CD4-positive, alpha-beta T cell treated with Interferon alpha-2 for 1 hour (primary cell): ENCODE results near the gene FANCI.

Experiments
- DNase-seq, 2 donors: peaks; one replicate each; pipeline ENCODE4 v3.0.0-alpha.2; 2020 to 2022

The FANCI gene

GRCh38 chr15:89334510-89335297, 90.9 kb downstream of the FANCI start, which contains the start of gene POLG:
Gene POLG (minus strand): TSS chr15:89334824. CDS start chr15:89333754, 1,070 bp downstream.
- peak; percentile 99 for DNase-seq

GRCh38 chr15:89335298-89336041, 91.7 kb downstream of the FANCI start:
- DNase-seq = peak; percentile 18 to 50

GRCh38 chr15:89338036-89338435, 94.3 kb downstream of the FANCI start:
- DNase-seq = no peak

DNA sequence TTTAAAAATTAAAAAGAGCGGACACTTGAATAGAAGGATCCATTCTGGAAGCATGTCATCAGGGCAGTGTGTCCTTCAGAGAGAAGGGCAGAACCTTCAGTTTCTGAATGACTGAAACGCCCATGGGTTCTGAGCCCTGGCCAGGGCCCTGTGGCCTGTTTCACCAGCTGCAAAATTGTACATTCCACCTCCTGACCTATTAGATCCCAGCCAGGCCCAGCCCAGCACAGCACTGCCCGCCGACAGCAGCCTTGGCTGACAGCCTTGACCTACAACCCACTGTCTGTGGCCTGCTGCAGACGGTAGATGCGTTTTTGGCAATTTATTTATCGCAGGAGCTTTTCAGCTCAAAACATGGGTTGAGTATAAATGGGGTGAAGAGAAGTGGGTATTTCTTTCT, 96.8 kb downstream of the FANCI start:
- DNase-seq = no peak

- no peak for DNase-seq
These were observed 97.7 kb downstream of the FANCI start for GRCh38 chr15:89341316-89342005.

DNA sequence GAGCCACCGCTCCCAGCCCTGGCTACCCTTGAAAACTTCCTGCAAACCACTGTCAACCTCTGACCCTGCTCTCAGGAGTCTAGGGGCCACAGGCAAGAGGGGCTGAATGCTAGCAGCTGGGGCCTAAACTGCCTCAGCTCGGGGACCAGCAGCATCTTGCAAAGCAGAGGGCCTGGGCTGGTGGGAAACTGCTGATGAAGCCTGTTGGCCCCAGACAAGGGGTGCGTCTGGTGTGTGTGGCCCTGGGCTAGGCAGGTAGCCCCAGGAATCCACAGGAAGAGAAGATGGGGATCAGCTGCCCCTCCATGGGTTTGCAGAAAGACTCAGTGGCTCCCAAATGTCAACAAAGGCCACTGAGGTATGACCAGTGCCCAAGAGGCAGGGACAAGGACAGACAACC, 99.1 kb downstream of the FANCI start:
- DNase-seq = no peak

DNA sequence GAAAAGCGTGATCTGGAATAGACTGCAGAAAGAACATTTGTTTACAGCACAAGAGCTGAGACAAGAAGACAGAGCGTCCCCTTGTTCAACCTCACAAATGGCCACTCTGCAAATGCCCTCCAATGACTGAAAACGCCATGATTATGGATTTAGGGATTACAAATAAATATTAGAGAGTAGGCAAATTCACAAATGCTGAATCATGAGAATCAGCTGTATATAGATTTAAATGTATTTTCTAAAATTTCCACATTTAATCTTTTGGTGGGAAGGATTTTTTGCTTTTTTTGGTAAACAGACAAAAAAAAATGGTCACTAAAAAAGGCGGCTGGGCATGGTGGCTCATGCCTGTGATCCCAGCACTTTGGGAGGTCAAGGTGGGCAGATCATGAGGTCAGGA, 101.5 kb downstream of the FANCI start:
- DNase-seq = no peak

DNA sequence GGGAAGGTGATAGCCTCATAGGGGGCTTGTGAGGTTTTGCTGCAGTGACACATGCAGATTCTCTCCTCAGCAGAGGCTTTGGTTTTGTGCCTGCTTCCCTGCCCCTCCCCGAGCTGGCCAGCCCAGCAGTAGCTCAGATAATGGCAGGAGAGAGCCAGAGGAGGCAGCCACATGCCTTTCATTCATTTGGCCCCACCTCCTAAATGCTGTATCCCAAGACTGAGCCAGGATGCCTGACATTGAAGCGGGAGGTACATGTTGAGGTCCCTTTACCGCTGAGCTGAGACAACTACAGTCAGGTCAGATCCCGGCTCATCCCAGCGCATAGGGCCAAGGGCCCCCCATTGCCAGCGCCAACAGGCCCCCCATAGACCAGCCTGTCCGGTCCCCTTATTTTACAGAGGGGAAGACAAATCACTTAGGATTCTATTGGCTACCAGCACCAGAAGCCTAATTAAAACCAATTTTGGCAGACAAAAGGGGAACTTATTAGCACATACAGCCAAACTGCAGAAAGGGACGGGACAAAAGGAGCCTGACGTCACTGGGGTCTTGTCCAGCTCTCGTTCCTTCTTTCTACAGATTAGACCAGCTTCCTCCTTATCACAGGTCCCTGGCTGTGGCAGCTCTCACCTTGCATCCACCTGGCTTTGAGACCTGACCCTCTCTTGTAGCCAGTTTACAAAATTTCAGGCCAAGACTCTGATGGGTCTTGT, 102.9 kb downstream of the FANCI start:
- no peak for DNase-seq

GRCh38 chr15:89349206-89349558, 105.4 kb downstream of the FANCI start:
- DNase-seq = no peak

DNA sequence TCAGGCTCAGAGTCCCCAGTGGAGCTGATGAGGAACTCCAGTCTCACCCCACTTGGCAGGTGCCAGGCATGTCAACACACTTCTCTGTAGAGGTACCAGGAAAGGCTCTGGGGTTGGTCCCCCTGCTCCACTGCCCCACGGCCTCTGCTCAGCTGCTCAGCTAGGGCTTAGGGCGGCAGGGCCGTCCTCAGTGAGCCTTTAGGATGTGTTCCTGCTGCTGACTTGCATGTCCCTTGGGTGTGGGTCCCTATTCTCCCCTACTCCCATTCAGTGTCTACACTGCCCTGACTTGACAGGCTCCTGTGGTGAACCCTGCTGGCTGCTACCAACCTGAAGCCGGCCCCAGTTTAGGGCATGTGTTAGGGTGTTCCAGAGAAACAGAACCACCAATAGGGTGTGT, 108.7 kb downstream of the FANCI start:
- no peak for DNase-seq

- no peak for DNase-seq
These were observed 110.2 kb downstream of the FANCI start for GRCh38 chr15:89353991-89354390.

DNA sequence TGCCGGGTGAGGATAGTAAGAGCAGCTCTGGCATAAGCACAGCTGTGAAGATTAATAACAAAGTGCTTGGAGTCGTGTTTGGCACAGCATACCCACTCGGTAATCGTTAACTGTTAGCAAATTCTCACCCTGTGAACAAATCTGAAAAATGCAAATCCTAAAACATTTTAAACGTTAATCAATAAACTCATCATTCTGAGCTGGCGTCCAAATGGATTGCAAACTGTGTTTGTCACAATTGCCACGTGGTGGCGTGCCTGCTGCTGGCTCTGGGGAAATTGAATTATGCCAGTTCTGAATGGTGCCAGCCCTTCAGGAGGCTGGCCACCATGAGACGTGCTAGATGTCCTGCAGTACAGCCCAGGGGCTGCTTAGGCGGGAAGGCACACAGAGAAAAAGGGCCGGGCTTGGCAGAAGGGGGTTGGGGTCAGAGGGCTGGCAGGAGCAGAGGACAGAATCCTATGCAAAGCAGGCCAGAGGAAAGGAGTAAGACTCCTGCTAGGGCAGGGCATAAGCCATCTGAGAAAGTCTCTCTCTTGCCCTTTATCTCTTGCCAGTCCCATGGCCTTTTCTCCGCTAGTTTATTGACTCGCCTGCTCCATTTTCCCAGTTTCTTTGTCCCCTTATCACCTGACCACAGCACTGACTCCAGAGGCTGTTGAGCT, 113.0 kb downstream of the FANCI start:
- DNase-seq = no peak

DNA sequence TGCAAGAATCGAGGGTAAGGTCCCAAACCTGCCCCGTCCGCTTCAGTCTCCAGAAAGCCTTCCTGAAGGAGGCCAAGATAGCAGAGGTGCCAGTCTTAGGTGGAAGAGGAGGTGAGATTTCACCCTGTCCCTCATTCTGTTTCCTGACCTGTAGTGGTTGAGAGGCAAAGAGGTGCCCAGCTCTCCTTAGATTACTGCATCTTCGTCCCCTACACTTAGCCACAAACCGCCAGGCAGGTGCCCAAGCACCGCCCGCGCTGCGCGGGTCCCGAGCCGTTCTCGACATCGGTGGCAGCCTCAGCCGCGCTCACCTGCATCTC, 114.6 kb downstream of the FANCI start:
- no peak for DNase-seq

DNA sequence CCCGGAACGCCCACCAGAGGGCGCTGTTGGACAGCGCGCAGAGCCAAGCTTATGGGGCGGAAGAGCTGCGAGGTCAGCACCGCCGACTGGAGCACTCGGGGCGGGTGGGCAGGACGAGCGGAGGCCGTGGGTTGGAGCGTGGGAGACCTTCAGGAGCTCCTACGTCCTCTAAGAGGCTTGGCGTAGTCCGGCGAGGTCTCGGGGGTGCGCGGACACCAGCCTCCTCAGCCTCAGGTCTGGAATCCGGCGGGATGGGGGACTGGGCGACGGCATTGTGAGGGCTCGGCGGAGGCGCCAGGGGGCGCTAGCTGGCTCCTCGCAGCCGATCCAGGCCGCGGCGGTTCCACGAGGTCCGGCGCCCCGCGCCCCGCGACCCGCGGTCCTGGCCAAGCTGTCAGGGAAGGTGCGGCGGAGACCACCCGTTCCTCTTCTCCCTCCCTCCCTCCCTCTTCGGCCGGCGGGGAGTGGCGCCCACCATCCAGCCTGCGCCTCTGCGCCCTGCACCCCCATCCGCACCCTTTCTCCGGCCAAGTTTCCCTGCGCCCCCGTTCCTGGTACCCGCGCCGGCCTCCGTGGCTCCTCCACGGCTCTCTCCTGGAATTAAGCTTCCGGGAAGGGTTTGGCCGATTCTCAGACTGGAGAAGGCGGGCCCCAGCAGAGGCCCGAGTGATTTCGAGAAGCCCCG, 115.1 kb downstream of the FANCI start:
- DNase-seq = peak; percentile 76 to 85

DNA sequence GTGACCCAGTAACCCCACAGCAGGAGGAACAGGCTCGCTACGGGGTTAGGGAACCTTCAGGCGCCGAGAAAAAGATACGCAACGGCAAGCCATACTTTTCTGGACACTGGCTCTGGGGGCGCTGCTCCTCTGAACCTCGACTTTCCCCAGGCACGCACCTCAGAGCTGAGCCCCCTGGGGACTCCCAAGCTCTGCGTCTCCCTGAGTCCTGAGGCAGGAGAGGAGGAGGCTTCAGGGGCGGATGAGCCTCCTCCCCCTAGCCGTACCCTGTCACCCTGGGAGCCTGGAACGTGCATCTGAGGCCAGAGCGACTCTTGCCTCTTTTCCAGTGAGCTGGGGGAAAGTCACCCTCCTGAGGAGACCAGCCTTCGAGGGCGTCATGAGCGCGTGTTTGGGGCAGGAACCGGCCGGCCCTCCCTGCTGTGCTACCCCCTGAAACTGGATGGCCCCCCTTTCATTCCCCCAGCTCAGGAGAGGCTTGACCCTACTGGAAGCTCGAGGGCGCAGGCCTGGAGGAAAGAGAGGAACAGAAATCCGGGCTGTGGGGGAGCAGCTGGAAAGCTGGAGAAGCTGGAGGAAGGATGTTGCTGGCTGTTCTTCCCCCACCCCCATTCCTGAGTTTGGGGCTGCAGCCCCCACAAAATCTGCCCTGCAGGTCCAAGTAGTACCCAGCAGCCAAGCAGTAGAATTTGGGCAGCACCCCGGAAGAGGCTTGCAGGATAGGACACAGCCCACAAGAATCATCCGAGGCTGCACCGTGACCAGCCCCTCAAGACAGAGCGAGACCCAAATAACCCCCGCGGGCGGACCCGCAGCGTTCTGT, 115.9 kb downstream of the FANCI start:
- DNase-seq = no peak

DNA sequence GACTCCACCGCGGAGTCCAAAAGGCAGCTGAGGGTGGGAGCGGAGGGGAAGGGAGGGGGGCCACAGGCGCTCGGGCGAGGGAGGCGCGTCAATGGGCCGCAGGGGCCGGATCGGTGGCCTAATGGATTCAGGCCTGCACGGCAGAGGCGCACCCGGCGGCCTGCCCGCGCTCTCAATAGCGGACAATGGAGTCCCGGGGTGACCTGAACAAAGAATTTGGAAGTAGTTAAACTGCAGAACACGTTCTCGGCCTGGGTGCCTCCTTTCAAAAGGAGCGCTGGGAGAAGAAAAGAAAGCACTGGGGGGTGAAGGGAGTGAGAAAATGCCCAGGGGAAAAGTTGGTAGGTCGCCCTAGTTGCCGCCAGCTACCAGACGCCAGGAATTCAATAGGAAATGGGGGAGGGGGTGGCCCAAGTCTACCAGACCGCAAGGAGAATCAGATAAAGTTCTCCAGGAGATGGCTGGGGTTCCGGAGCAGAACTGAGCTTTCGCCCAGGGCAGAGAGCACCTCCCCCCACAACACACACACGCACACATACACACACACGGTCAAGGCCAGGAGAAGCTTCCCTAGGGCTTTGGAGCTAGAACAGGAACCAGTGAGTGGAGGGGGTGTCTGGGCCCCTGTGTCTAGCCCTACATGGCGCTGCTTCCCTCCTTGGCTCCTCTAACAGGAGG, 116.7 kb downstream of the FANCI start:
- no peak for DNase-seq

DNA sequence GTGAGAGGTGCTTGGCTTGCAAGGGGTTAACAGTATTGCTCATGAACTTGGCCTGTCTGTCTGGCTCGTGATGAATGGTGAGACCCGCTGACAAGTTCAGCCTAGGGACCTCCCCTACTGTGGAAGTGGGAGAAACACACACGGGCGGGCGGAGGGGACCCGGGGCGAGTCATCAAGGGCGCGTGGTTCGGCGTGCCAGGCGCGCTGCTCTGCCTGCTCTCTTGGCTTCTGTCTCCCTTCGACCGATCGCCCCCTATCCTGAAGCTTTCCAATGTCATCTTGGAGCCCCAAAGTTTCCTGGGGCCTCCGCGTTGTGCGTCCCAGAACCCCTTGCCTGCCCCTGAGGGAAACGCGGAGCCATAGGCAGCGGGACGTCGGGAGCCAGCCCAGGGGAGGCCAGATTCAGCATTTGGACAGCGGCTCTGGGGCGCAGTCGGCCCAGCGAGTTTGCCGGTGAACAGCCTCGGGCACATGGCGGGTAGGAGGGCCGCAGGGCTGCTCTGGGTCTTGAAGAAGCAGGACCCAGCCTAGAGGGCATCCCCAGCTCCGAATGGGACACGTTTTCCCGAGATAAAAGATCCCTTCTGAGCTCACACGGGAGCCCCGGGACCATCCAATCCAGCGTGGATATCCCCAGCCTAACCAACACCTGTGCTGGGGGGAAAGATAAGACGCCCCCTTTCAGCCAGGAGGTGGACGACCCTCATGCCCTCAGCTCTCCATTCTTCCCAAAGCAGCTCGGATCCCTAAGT, 117.8 kb downstream of the FANCI start:
- DNase-seq = peak; percentile 36 to 64

- DNase-seq = peak in 1 of 2 donors; percentile 30
These were observed 118.7 kb downstream of the FANCI start for GRCh38 chr15:89362203-89363101.

DNA sequence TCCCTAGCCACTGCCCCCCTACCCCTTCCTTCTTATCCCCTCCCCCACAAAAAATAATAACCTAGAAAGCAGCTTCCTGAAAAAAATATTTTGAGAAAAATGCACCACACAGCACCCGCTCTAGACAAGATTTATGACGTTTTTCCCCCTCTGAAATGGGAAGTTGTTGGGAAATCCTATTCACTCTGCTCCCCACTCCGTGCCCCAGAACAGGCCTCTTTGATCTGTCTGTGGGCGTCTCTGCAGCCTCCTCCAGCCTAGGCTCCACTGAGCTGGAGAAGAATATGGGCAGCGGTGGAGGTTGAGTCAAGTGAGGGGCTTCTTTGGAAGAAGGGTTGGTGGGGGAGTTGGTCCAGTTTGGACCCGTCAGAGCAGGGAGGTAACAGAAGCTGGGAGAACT, 119.4 kb downstream of the FANCI start:
- no peak for DNase-seq
